ENCODE results near the gene GLI2. TPM values are rescaled to one million over a fixed set of nuclear protein-coding genes. Genes with fewer than 3 reads are reported as not detected.

GLI2 gene
- total RNA-seq, 2 experiments from 2014 or later: not detected

DNA sequence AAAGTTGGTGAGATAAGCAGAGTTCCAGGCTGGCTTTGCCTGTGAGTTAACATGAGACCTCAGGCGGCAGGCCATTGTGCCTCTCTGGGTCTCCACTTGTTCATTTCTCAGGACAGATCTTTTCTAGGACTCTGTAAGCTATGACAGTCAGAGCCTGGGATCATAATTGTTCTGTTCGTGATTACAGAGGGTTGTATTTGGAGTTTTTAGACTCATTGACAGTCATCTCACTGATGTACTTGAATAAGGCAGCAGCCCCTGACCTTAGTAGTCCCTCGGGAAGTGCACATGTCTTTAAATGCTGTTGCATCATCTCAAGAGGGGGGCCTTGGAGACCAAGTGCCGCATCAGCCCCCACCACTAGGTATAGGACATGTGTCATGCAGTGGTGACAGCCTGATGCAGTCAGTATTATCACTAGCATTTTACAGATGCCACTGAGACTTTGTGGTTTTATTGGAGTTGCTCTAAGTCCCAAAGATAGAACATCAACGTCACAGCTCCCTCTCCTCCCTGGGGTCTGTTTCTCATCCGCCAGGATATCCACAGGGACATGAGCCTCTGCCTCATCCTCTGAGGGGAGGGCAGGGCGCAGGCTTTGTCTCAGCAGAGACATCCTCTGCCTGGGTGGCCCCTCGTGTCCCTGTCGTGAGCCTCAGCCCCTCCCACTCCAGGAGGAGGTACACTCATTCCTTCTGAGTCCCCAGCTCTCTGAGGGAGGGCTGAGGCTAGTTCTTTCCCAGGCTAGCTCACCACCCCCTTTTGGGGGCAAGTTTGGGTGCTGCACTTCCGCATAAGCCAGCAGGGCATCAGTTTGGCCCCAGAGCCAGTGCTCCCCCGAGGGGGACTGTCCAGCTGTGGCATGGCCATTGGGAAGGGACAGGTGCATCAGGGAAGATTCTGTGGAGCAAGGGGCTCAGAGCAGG lies 14.1 kb downstream of the GLI2 start:
- CTCF ChIA-PET (ENCODE audit: unreplicated experiment): no interaction called here
- H3K9me3 ChIP-seq (ENCODE audit: low read length): no peaks in the 10 kb centered on the region
- H3K79me2 ChIP-seq (ENCODE audit: insufficient read depth, low read depth, low read length): no peaks in the 10 kb centered on the region
- H3K4me2 ChIP-seq (ENCODE audit: low read length): no peak overlapping the region
- H3K36me3 ChIP-seq (ENCODE audit: insufficient read depth, low read length): no peaks in the 10 kb centered on the region
- TF ChIP-seq EZH2phosphoT487 (IDR thresholded peaks at IDR 0.05; ENCODE audit: borderline replicate concordance, low read depth, low read length): no peak
- TF ChIP-seq, protein P1, sequence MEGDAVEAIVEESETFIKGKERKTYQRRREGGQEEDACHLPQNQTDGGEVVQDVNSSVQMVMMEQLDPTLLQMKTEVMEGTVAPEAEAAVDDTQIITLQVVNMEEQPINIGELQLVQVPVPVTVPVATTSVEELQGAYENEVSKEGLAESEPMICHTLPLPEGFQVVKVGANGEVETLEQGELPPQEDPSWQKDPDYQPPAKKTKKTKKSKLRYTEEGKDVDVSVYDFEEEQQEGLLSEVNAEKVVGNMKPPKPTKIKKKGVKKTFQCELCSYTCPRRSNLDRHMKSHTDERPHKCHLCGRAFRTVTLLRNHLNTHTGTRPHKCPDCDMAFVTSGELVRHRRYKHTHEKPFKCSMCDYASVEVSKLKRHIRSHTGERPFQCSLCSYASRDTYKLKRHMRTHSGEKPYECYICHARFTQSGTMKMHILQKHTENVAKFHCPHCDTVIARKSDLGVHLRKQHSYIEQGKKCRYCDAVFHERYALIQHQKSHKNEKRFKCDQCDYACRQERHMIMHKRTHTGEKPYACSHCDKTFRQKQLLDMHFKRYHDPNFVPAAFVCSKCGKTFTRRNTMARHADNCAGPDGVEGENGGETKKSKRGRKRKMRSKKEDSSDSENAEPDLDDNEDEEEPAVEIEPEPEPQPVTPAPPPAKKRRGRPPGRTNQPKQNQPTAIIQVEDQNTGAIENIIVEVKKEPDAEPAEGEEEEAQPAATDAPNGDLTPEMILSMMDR (conservative IDR thresholded peaks at IDR 0.05; ENCODE audit: low read length): no peak
- H3K4me1 ChIP-seq (ENCODE audit: insufficient read depth, low read length, poor library complexity, severe bottlenecking): no peaks in the 10 kb centered on the region
- no TSS peak for BruUV-seq (replicated peaks)
- no peak overlapping the region for H3K4me3 ChIP-seq (ENCODE audit: low read depth, low read length, poor library complexity, severe bottlenecking)
- POLR2A ChIA-PET: no interaction called here
- no peak for DNase-seq (ENCODE audit: low spot score)
- H2AFZ ChIP-seq (ENCODE audit: low read length): no peak overlapping the region
- H3K27ac ChIP-seq (ENCODE audit: low read depth, low read length, poor library complexity, severe bottlenecking): no peak overlapping the region
- intact Hi-C loops (cut with micrococcal nuclease; ENCODE audit: unreplicated experiment): no loop called here
- H3K9me2 ChIP-seq (ENCODE audit: insufficient read depth, low read length): no peaks in the 10 kb centered on the region
- no peaks in the 10 kb centered on the region for H4K20me1 ChIP-seq (ENCODE audit: insufficient read depth, low read length)

DNA sequence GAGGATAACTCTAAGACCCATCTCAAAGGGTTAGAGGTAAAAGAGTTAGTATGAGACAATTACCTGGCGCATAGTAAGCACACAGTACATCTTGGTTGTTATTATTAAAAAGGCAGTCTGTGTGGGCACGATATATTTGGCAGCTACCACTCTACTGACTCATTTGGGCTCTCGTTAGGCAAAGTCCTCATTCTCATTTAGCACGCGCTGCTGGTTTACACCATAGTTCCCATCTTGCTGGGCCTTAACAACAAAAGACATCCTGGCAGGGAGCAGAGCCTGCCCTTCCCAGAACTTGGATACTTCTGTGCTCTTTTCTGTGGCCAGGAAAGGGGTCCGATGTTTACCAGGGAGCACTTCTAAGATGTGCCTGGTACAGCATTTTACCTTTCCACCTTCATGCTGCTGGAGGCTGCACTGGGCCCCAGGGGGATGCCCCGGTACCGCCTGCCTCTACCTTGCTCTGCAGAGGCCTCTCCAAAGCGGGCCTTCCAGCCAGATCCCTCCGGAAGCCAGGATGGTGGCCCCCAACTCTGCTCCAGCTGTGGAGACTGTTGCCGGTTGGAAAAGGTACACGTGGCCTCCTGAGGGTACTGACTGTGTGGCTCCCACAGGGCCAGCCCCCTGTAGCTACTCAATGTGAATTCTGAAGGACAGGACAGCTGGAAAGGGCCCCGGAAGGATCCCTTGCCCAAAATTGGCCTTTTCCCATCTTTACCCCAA lies 15.0 kb downstream of the GLI2 start:
- Histone ChIP-seq H3K9me2 (ENCODE audit: insufficient read depth, low read length) (no peaks in the 10 kb centered on the region), H3K4me1 (ENCODE audit: insufficient read depth, low read length, poor library complexity, severe bottlenecking) (no peaks in the 10 kb centered on the region), H3K27ac (ENCODE audit: low read depth, low read length, poor library complexity, severe bottlenecking) (no peak overlapping the region), H3K4me2 (ENCODE audit: low read length) (no peak overlapping the region), H2AFZ (ENCODE audit: low read length) (no peak overlapping the region), H3K36me3 (ENCODE audit: insufficient read depth, low read length) (no peaks in the 10 kb centered on the region), H3K9me3 (ENCODE audit: low read length) (no peaks in the 10 kb centered on the region), H4K20me1 (ENCODE audit: insufficient read depth, low read length) (no peaks in the 10 kb centered on the region), H3K4me3 (ENCODE audit: low read depth, low read length, poor library complexity, severe bottlenecking) (no peak overlapping the region), H3K79me2 (ENCODE audit: insufficient read depth, low read depth, low read length) (no peaks in the 10 kb centered on the region)
- TF ChIP-seq EZH2phosphoT487 (IDR thresholded peaks at IDR 0.05; ENCODE audit: borderline replicate concordance, low read depth, low read length): no peak
- TF ChIP-seq, protein P1 (conservative IDR thresholded peaks at IDR 0.05; ENCODE audit: low read length): no peak
- no peak for DNase-seq (ENCODE audit: low spot score)
- intact Hi-C loops (cut with micrococcal nuclease; ENCODE audit: unreplicated experiment): no loop called here
- CTCF ChIA-PET (ENCODE audit: unreplicated experiment): no interaction called here
- POLR2A ChIA-PET: no interaction called here
- BruUV-seq (replicated peaks): no TSS peak

DNA sequence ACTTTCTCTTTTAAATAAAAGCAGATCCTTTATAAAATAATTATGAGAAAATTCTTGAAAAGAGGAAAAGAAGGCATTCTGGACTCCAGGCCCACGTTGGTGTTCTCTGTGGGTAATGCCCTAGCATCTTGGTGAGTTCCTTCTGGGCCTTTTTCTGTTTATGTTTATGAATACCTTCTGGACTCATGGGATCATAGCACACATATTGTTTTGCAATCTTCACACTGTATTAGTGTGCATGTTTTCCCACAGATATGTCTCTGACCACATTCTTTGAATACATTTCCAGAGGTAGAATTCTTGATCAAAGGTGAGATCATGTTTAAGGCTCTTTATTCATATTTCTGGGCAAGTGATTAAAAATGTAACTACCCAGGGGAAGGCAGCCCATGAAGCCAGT lies 15.9 kb downstream of the GLI2 start:
- H3K4me2 ChIP-seq (ENCODE audit: low read length): no peak overlapping the region
- H3K4me3 ChIP-seq (ENCODE audit: low read depth, low read length, poor library complexity, severe bottlenecking): no peak overlapping the region
- H3K79me2 ChIP-seq (ENCODE audit: insufficient read depth, low read depth, low read length): no peaks in the 10 kb centered on the region
- H3K4me1 ChIP-seq (ENCODE audit: insufficient read depth, low read length, poor library complexity, severe bottlenecking): no peaks in the 10 kb centered on the region
- ChIA-PET POLR2A (no interaction called here), CTCF (ENCODE audit: unreplicated experiment) (no interaction called here)
- H3K9me3 ChIP-seq (ENCODE audit: low read length): no peaks in the 10 kb centered on the region
- DNase-seq (ENCODE audit: low spot score): no peak
- no peak for TF ChIP-seq EZH2phosphoT487 (IDR thresholded peaks at IDR 0.05; ENCODE audit: borderline replicate concordance, low read depth, low read length)
- TF ChIP-seq, protein P1 (conservative IDR thresholded peaks at IDR 0.05; ENCODE audit: low read length): no peak
- intact Hi-C loops (cut with micrococcal nuclease; ENCODE audit: unreplicated experiment): no loop called here
- H3K36me3 ChIP-seq (ENCODE audit: insufficient read depth, low read length): no peaks in the 10 kb centered on the region
- no peak overlapping the region for H2AFZ ChIP-seq (ENCODE audit: low read length)
- H4K20me1 ChIP-seq (ENCODE audit: insufficient read depth, low read length): no peaks in the 10 kb centered on the region
- no peak overlapping the region for H3K27ac ChIP-seq (ENCODE audit: low read depth, low read length, poor library complexity, severe bottlenecking)
- H3K9me2 ChIP-seq (ENCODE audit: insufficient read depth, low read length): no peaks in the 10 kb centered on the region
- no TSS peak for BruUV-seq (replicated peaks)
